HG02885 (cell line): ENCODE measurements around the gene PCSK1N.
A peak's percentile ranks its signal among the peaks of the same experiment; 100 is the strongest.
"Not testable (repeated sequence)": the region's sequence is repeated elsewhere in the genome, so short reads cannot be mapped to it uniquely, and the experiment has no call there.

Experiments
- ATAC-seq: cut with Tn5 transposase; IDR thresholded peaks from one replicate; pipeline ENCODE4 v1.9.1; 2021; ENCODE audit warnings: mild to moderate bottlenecking; ENCODE audit not compliant: unreplicated experiment, poor library complexity

PCSK1N gene

DNA sequence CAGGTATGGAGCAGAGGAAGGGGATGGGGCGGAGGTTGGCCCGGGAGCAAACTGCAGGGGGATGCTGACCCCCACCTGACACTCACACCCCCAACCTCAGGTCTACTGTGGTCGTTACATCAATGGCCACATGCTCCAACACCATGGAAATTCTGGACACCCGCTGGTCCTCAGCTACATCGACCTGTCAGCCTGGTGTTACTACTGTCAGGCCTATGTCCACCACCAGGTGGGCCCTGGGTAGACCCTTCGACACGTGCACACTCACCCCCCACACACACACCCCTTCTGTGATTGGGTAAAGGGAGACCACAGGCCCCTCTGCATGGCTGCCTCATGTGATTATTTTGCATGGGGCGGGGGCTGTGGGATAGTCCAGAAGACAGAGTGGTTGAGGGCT lies 11.3 kb downstream of the PCSK1N start:
- no peak for ATAC-seq

DNA sequence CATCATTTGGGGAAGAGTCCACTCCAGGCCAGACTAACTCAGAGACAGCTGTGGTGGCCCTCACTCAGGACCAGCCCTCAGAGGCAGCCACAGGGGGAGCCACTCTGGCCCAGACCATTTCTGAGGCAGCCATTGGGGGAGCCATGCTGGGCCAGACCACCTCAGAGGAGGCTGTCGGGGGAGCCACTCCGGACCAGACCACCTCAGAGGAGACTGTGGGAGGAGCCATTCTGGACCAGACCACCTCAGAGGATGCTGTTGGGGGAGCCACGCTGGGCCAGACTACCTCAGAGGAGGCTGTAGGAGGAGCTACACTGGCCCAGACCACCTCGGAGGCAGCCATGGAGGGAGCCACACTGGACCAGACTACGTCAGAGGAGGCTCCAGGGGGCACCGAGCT lies 12.4 kb downstream of the PCSK1N start:
- no peak for ATAC-seq

DNA sequence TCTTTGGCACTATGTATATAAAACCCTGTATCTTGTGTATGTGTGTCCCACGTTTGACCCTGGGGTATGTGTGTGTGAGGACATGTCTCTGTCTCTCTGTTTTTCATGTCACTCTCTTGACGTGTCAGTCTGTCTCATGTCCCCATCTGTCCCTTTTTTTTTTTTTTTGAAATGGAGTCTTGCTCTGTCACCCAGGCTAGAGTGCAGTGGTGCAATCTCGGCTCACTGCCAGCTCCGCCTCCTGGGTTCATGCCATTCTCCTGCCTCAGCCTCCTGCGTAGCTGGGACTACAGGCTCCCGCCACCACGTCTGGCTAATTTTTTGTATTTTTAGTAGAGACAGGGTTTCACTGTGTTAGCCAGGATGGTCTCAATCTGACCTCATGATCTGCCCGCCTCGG lies 16.0 kb downstream of the PCSK1N start:
- not testable (repeated sequence) for ATAC-seq

DNA sequence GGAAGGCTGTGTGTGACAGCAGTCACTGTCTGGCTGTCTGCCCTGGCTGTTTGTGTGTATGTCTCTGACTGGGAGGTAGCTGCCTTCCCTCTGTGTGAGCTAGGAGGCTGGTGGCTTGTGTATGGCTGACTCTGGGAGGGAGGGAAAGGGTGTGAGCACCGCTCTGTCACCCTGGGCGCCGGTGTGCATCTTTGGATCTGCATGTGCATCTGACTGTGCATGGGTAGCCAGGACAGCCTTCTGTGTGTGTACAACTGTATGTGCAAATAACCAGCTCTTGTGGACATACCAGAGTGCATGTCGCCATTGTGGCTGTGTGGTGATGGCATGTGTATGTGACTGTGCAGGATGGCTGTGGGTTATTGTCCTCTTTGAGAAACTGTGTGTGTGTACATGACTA lies 16.5 kb downstream of the PCSK1N start:
- ATAC-seq, result no peak

DNA sequence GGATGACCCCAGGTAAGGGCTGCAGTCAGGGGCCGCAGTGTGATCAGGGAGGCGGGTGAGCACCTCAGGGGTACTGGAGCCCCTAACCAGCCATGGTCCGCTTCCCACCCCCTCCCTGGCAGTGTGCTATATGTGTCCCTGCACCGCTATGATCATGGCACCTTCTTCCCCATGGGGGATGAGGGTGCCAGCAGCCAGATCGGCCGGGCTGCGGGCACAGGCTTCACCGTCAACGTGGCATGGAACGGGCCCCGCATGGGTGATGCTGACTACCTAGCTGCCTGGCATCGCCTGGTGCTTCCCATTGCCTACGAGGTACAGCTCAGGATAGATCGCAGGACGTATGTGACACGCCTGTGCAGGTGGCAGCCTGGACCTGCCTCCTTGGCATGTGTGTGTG lies 17.3 kb downstream of the PCSK1N start:
- ATAC-seq, result no peak

DNA sequence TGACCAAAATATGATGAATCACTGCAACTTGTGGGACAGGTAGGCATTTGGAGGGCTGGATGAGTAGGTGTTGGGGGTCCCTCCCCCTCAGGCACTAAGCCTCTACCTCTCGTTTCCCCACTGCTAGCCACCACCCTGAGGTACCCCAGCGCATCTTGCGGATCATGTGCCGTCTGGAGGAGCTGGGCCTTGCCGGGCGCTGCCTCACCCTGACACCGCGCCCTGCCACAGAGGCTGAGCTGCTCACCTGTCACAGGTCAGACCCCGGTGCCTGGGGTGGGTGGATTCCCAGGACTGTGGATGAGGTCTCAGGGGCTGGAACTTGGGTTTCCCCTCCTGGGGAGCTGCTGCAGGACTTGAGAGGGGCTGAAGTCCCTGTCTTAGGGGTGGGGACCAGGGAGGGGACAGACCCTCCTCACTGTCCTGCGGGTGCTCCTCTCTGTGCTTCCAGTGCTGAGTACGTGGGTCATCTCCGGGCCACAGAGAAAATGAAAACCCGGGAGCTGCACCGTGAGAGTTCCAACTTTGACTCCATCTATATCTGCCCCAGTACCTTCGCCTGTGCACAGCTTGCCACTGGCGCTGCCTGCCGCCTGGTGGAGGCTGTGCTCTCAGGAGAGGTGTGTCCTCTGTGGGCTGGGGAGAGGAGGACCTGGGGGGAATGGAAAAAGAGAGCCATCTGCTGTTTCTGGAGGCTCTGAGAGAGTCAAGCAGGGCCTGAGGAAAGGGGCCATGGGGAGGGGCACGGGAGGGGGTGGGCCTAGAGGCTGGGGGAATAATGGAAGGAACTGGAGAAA lies 19.2 kb downstream of the PCSK1N start:
- ATAC-seq, result no peak

DNA sequence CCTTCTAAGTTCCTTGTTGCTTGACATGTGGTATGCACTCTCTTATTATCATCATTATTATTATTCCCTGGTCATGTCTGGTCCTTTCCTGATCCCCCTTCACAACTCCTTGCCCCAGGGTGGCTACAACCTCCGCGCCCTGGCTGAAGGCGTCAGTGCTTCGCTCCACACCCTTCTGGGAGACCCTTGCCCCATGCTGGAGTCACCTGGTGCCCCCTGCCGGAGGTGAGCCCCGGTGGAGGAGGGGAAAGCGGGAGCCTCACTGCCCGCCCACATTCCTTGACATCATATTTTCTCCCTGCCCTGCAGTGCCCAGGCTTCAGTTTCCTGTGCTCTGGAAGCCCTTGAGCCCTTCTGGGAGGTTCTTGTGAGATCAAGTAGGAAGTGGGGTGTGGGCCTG lies 20.1 kb downstream of the PCSK1N start:
- no peak for ATAC-seq

DNA sequence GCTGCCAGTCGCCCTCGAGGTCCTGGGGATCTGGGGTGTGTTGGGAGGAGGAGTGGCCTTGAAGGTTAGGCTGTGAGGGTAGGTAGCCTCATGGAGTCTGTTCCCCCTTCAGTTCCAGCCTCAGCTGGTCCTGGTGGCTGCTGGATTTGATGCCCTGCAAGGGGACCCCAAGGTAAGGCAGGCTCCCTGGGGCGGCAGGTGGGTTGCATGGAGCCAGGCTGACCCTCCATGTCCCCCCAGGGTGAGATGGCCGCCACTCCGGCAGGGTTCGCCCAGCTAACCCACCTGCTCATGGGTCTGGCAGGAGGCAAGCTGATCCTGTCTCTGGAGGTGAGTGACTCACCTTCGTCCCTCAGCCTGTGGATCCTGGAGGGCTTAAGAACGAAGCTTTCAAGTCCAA lies 20.7 kb downstream of the PCSK1N start:
- ATAC-seq, result no peak

DNA sequence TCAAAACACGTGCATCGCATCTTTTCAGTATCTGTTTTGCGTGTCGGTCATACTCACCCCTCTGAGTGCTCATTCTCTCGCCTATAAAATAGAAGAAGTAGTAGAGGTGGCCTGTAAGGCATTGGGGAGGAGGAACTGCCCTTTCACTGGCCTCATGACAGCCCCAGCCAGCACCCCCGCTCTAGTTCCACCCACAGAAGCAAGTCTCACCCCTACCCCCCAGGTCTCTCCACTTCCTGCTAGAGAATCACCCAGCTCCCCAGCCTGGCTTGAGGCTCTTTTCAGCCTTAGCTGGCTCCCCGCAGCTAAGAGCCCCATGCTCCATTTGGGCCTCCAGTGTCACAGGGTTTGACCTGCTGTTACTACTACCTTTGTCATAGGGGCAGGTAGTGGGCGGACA lies 21.8 kb downstream of the PCSK1N start:
- ATAC-seq, result no peak

DNA sequence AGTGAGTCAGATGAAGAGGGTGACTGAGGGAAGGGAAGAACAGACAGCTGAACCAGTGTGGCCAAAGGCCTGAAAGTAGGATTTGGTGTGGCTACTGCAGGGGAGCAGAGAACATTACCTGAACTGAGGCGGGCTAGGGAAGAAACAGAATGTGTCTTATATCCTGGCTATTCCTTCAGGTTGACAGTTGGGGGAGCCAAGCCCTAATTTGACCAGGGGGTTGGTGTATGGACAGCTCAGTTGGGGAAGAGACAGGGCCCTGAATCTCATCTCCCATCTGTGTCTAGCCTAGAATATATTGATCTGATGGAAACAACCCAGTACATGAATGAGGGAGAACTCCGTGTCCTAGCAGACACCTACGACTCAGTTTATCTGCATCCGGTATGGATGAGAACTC lies 29.3 kb downstream of the PCSK1N start:
- no peak for ATAC-seq

DNA sequence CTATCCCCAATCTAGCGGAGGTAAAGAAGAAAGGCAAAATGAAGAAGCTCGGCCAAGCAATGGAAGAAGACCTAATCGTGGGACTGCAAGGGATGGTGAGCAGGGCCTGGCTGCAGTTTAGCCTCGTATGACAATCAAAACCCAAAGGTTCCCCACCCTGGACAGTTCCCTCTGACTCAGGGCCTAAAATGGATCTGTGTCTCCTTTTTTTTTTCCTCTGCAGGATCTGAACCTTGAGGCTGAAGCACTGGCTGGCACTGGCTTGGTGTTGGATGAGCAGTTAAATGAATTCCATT lies 32.6 kb downstream of the PCSK1N start:
- no peak for ATAC-seq

DNA sequence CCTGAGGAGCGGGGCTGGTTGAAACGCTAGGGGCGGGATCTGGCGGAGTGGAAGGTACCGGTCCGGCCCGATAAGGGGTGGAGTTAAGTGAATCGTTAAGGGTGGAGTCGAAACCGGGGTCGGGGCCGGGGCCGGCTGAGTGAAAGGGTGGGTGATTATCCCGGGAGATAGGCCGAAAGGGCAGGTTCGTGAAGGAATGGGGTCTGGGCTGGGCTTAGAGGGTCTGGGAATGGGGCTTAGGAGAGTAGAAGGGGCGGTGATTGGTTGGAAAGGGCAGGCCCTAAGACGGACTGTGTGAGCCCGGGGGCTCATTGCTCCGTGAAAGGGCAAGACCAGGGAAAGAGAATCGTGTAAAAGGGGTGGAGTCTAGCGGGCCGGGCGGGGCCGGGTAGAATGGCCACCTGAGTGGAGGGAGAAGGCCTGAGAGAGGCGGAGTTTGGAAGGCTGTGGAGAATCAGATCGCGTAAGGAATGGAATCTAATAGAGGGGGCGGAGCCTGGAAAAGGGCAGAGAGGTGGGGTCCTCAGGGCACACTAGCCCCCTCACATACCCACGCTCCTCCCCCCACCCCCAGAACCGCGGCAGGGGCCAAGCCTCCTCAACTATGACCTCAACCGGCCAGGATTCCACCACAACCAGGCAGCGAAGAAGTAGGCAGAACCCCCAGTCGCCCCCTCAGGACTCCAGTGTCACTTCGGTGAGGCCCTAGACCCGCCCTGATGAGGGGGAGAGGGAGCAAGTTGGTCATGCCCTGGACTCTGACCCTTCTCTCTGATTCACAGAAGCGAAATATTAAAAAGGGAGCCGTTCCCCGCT lies 33.1 kb downstream of the PCSK1N start:
- peak; percentile 44 for ATAC-seq

DNA sequence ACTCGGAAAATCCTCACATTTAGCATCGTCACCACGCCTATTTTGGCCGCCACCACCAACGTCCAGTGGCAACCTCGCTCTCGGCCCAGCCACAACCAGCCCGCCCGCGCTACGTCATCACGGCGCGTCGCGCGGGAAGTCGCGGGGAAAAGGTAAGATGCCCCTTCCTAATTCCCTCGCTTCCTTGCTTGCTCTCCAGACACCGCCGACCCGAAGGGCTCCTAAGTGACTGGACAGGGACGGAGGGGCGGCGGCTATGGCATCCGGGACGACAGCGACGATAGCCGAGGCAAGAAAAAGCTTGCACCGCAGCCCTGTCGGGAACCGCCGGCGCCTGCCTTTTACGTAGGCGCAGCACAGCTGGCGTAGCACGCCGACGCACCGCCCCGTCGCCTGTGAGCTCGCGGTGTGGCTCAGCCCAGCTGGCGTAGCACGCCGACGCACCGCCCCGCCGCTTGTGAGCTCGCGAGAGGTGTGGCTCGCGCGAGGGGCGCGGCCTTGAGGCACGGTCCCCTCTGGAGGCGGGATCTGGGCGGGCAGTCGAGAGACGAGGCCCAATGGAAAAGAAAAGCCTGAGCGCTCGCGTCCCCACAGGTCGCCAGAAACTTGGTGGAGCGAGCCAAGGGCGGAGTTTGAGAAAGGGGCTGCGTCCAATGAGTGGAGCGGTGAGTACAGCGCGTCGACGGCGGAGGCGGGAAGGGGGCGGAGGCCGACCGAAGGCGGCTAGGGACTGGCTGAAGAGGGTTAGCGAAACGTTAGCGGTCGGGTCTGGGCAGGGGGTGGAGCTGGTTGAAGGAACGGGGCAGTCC lies 33.9 kb downstream of the PCSK1N start, which contains the start of gene HDAC6:
TSS of gene HDAC6 (plus strand) at position 788 of the 809 bp plus-strand sequence. CDS start 626 bp downstream, outside the sequence.
- ATAC-seq, result peak; percentile 83

DNA sequence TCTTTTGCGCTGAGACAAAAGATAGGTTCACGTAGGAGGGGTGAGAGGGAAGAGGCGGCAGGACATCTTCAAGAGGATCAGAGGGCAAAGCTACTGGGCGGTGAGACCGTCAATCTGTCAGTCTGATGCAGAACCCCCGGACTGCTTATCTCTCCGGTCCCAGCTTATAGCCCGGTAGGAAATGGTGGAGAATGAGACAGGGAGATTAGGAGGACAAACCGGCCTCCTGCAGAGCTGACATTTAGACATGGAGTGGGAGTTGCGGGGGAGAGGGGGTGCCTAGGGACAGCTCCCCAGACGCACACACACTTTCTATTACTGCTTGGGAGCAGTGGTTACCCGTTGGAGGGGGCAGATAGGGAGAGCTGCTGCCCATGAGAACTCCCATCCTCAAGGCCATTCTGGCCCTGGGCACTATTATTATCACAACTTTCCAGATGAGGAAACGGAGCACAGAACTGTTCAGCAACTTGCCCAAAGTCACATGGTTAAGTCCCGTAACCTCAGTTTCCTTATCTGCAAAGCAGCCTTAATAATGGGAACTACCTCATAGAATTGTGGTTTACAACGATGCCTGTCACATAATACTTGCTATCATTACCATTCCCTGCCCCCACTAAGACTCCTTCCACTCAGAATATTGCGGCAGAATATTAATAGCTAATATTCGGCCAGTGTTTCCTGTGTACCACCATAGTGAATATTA lies 34.7 kb downstream of the PCSK1N start:
- no peak for ATAC-seq

DNA sequence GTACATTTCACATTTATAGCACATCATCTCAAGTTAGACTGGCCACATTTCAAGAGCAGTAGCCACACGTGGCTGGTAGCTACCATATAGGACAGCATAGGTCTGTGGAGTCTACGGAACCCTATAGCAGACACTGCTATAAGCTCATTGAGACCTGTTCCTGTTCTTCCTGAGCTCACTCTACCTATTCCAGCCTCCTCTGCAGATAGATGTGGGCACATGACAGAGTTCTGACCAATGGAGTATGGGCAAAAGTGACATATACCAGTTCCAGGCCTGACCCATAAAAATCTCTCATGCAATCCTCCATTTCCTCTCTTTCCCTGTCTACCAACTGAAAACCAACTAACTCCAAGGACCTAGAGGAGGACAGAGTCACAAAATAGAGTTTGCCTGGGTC lies 37.1 kb downstream of the PCSK1N start:
- no peak for ATAC-seq

DNA sequence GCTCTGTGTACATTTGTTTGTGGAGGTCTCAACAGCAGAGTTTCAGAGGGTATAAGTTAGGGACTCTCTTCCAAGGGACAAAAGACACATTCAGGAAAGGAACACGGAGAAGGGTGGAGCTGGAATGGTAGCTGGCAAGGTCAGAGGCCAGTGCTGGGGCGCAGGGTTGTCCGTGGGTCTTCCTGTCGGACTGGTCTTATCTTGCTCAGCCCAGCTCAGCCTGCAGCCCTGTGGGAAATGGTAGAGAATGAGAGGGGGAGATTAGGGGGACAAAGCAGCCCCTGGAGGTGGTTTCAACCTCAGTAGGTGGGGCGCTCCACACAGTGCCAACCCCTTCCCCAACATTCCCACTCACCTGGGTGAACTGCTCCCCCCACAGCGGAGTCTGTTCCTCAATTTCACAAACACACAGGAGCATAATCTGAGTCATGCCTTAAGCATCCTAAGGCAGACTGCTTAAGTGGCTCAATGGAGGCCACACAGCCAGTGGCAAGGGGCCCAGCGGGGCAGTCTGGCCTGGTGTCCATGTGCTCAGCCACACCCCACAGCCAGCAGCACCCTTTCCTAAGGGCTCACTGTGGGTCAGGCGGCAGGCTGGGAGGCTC lies 40.4 kb downstream of the PCSK1N start:
- ATAC-seq, result no peak

DNA sequence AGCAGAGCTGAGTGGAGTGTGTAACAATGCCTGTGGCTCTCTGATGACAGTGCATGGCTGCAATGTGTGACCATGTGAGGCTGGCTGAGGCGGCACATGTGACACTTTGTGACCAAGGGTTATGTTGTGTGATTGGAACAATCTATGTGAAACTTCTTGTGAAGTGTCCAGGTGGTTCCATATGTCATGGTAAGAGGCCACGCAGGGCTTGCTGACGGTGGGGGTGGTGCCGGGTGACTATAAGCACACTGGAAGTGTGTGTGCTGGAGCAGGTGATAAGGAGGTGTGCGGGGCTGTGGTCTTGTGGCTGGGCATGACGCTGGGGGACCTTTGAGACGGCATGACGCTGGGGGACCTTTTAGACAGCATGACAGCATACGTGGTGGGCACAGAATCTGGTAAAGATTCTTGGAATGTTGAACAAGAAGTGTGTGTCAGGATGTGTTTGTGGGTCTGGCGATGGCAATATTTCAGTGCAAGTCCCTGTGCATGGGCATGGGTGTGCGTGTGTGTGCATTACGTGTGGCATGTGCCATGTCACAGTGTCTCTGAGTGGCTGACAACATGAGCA lies 41.0 kb downstream of the PCSK1N start:
- ATAC-seq, result no peak

DNA sequence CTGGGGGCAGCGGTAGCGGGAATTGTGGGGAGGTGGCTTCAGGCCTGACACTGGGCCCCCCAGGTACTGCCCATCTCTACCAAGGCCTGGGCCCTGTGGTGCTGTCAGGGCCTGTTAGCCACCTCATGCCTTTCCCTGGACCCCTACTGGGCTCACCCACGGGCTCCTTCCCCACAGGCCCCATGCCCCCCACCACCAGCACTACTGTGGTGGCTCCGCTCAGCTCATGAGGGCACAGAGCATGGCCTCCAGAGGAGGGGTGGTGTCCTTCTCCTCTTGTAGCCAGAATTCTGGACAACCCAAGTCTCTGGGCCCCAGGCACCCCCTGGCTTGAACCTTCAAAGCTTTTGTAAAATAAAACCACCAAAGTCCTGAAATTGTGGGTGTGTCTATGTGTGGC lies 41.5 kb downstream of the PCSK1N start:
- ATAC-seq, result no peak

DNA sequence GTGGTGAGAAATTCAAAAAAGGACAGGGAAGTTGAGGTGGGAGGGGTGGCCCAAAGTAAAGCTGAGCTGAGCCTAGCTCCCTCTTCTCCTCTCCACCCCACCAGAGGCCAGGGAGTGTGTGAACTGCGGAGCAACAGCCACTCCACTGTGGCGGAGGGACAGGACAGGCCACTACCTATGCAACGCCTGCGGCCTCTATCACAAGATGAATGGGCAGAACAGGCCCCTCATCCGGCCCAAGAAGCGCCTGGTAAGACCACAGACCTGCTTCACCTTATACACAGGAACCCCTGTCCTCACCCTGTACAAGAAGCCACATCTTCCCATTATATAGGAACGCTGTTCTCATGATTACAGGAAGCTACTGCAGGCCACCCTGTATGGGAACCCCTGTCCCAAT lies 43.2 kb downstream of the PCSK1N start:
- ATAC-seq, result no peak
